Natural killer cell (primary cell): ENCODE measurements around the gene PTPN9. TPM values are rescaled to one million over a fixed set of nuclear protein-coding genes. Genes with fewer than 3 reads are reported as not detected.
"Not testable (repeated sequence)": the region's sequence is repeated elsewhere in the genome, so short reads cannot be mapped to it uniquely, and the experiment has no call there.

Source experiments
- ATAC-seq, 3 donors: fragments of 150-1000 bp in 2 of 3; fragments of 200-7000 bp in 1 of 3; cut with Tn5 transposase; 1 replicate in 1 of 3; 2 replicates in 2 of 3; pipeline ENCODE4 v1.10.0; 2021; ENCODE audit warnings: mild to moderate bottlenecking in 2 of 3, moderate library complexity in 2 of 3
- DNase-seq, 2 donors: peaks; one replicate each; pipeline versions ENCODE4 v3.0.0 to v3.0.0-alpha.2; 2013 to 2021; ENCODE audit warnings: mixed read lengths in 1 of 2
- H3K27ac ChIP-seq: one replicate; pipeline ENCODE4 v1.5.1; 2013; ENCODE audit warnings: mild to moderate bottlenecking, low read length
- H3K27me3 ChIP-seq: one replicate; pipeline ENCODE4 v1.6.1; 2013; ENCODE audit warnings: low read length; ENCODE audit not compliant: control insufficient read depth, insufficient read depth
- H3K36me3 ChIP-seq: one replicate; pipeline ENCODE4 v1.6.1; 2013; ENCODE audit warnings: low read length; ENCODE audit not compliant: control insufficient read depth, insufficient read depth
- H3K4me1 ChIP-seq: one replicate; pipeline ENCODE4 v1.6.1; 2013; ENCODE audit warnings: low read length; ENCODE audit not compliant: control insufficient read depth, insufficient read depth
- H3K4me3 ChIP-seq: one replicate; pipeline ENCODE4 v1.5.1; 2013; ENCODE audit warnings: low read length
- H3K9me3 ChIP-seq: one replicate; pipeline ENCODE4 v1.6.1; 2013; ENCODE audit warnings: low read length; ENCODE audit not compliant: control insufficient read depth, insufficient read depth
- H3K27ac Mint-ChIP-seq, 2 donors: one replicate each; pipeline ENCODE4 v1.8.0; 2022; ENCODE audit warnings: mild to moderate bottlenecking in 2 of 2, mixed read lengths in 2 of 2, moderate library complexity in 1 of 2
- H3K27me3 Mint-ChIP-seq, 2 donors: one replicate each; pipeline ENCODE4 v1.8.0; 2022; ENCODE audit warnings: low read depth in 2 of 2, mixed read lengths in 2 of 2
- H3K36me3 Mint-ChIP-seq: one replicate; pipeline ENCODE4 v1.8.0; 2022; ENCODE audit warnings: mixed read lengths
- H3K4me1 Mint-ChIP-seq, 2 donors: one replicate each; pipeline ENCODE4 v1.8.0; 2022; ENCODE audit warnings: mixed read lengths in 2 of 2
- H3K4me3 Mint-ChIP-seq: one replicate; pipeline ENCODE4 v1.8.0; 2022; ENCODE audit warnings: mild to moderate bottlenecking, moderate library complexity, mixed read lengths
- H3K9me3 Mint-ChIP-seq, 2 donors: one replicate each; pipeline ENCODE4 v1.8.0; 2022; ENCODE audit warnings: mixed read lengths in 2 of 2
- WGBS: methylation state at CpG from one replicate; pipeline ENCODE4 v1.1.7; 2013; ENCODE audit warnings: missing lambda C conversion rate; ENCODE audit not compliant: insufficient coverage; 5-methylcytosine and 5-hydroxymethylcytosine counted together
- intact Hi-C: fragments of 100-400 bp; cut with micrococcal nuclease; formaldehyde crosslinking; loops from one replicate; pipeline ENCODE4 v1.14.2; 2022
- total RNA-seq, 4 donors: library from RNA; stranded (reverse); fragments of 120-200 nt in 1 of 4; gene quantifications; one replicate each; pipeline versions ENCODE4 v1.2.3 to v1.2.4, GENCODE V29; 2013 to 2022
- TF ChIP-seq, protein P1 (sequence below): fragments of 200-600 bp; IDR thresholded peaks from one replicate; pipeline ENCODE4 v1.8.0; 2022; ENCODE audit warnings: antibody characterized with exemption

The PTPN9 gene
- total RNA-seq, 3 donors from 2014 or later (not counting 1 experiment from before 2014, with no cell fraction given) = 28.3 to 33.0 (median 28.9) TPM

DNA sequence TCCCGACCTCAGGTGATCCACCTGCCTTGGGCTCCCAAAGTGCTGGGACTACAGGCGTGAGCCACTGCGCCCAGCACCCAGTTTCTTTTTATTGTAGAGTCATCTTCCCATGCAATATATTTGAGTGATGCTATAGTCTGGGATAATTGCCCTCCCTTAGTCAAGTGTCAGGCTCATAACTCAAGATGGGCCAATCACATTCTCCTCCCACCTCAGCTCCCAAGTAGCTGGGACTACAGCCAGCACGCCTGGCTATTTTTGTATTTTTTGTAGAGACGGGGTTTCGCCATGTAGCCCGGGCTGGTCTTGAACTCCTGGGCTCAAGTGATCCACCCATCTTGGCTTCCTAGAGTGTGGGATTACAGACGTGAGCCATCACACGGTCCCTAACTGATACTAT is 15.2 kb upstream of the PTPN9 start:
- H3K27ac ChIP-seq = no peak overlapping the region
- peaks cover 28% of the 10 kb centered on the region for H3K36me3 ChIP-seq
- ATAC-seq = no peak
- H3K4me1 ChIP-seq = peaks cover 14% of the 10 kb centered on the region
- Mint-ChIP-seq H3K36me3 (peaks cover 5% of the 10 kb centered on the region), H3K27me3 (no peaks in the 10 kb centered on the region), H3K4me3 (no peak overlapping the region), H3K4me1 (peaks cover 13 to 21% of the 10 kb centered on the region in 2 donors), H3K9me3 (no peaks in the 10 kb centered on the region), H3K27ac (no peak overlapping the region)
- TF ChIP-seq, protein P1, sequence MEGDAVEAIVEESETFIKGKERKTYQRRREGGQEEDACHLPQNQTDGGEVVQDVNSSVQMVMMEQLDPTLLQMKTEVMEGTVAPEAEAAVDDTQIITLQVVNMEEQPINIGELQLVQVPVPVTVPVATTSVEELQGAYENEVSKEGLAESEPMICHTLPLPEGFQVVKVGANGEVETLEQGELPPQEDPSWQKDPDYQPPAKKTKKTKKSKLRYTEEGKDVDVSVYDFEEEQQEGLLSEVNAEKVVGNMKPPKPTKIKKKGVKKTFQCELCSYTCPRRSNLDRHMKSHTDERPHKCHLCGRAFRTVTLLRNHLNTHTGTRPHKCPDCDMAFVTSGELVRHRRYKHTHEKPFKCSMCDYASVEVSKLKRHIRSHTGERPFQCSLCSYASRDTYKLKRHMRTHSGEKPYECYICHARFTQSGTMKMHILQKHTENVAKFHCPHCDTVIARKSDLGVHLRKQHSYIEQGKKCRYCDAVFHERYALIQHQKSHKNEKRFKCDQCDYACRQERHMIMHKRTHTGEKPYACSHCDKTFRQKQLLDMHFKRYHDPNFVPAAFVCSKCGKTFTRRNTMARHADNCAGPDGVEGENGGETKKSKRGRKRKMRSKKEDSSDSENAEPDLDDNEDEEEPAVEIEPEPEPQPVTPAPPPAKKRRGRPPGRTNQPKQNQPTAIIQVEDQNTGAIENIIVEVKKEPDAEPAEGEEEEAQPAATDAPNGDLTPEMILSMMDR = no peak
- no peaks in the 10 kb centered on the region for H3K27me3 ChIP-seq
- H3K9me3 ChIP-seq = no peaks in the 10 kb centered on the region
- H3K4me3 ChIP-seq = no peak overlapping the region
- no peak for DNase-seq
- WGBS = over 99% methylated on average over 8 of the region's 9 CpGs
- intact Hi-C loops = no loop called here

DNA sequence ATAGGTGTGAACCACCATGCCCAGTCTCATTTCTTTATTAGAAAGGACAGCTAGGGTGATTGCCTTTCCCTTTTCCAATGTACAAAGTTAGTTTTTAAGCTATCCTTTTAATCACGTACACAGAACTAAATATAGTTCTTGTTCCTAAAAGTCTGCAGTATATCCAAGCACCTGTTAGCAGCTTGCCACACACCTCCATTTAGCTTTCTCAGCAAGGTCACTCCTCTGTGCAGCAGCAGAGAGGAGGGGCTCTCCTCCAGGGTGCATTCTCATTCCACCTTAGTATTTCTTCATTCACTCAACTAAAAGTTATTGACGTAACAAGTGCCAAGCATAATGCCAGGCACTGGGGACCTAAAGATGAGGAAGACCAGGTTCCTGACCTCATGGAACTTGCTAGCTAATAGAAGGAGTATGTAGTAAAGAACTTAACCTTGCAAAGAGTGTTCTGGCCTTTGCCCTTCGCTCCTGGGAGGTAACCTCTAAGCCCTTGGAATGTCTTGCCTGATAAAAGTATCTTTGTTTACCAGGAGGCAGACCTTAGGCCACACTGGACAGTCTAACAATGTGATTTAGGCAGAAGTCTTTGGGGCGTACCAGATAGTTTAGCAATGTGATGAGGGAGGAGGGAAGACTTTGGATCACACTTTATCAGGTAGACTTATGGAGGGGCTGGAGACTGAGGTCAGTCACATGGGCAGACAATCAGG is 12.7 kb upstream of the PTPN9 start:
- ATAC-seq = no peak

DNA sequence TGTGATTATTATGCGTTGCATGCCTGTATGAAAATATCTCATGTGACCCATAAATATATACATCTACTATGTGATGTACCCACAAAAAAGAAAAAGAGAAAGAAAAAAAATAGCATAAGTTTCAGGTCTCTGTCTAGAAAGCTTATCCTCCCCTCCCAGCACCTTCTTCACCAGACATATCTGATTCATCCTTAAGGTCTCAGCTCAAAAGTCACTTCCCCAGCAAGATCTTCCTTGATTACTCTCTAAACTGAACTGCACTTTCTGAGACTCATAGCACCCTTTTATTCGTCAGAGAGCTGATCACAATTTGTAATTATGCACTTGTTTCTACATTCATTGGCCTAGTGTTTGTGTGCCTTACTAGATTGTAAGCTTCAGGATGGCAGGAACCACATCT is 11.1 kb upstream of the PTPN9 start:
- Mint-ChIP-seq H3K4me1 (no peaks in the 10 kb centered on the region), H3K27me3 (no peaks in the 10 kb centered on the region), H3K36me3 (no peaks in the 10 kb centered on the region), H3K9me3 (no peaks in the 10 kb centered on the region), H3K27ac (no peak overlapping the region), H3K4me3 (no peak overlapping the region)
- Histone ChIP-seq H3K27ac (no peak overlapping the region), H3K4me1 (no peaks in the 10 kb centered on the region), H3K4me3 (no peak overlapping the region), H3K9me3 (no peaks in the 10 kb centered on the region), H3K27me3 (no peaks in the 10 kb centered on the region), H3K36me3 (peaks cover 7% of the 10 kb centered on the region)
- 75% methylated on average over 1 of the region's 2 CpGs for WGBS
- TF ChIP-seq, protein P1 = no peak
- ATAC-seq (no peak), DNase-seq (no peak)
- intact Hi-C loops = no loop called here

More for the DNA sequence above, 12.7 kb upstream of the PTPN9 start:
- DNase-seq = no peak
- peaks cover 4 to 7% of the 10 kb centered on the region in 2 donors for H3K4me1 Mint-ChIP-seq
- peaks cover 14% of the 10 kb centered on the region for H3K36me3 ChIP-seq
- no peak overlapping the region for H3K4me3 Mint-ChIP-seq
- H3K27me3 Mint-ChIP-seq = no peaks in the 10 kb centered on the region
- no peak overlapping the region for H3K4me3 ChIP-seq
- TF ChIP-seq, protein P1 = no peak
- no peak overlapping the region for H3K27ac Mint-ChIP-seq
- WGBS = 95% methylated on average over 4 of the region's 4 CpGs
- no peaks in the 10 kb centered on the region for H3K4me1 ChIP-seq
- H3K9me3 Mint-ChIP-seq = no peaks in the 10 kb centered on the region
- no peak overlapping the region for H3K27ac ChIP-seq
- intact Hi-C loops = no loop called here
- H3K27me3 ChIP-seq = no peaks in the 10 kb centered on the region
- H3K9me3 ChIP-seq = no peaks in the 10 kb centered on the region
- no peaks in the 10 kb centered on the region for H3K36me3 Mint-ChIP-seq

DNA sequence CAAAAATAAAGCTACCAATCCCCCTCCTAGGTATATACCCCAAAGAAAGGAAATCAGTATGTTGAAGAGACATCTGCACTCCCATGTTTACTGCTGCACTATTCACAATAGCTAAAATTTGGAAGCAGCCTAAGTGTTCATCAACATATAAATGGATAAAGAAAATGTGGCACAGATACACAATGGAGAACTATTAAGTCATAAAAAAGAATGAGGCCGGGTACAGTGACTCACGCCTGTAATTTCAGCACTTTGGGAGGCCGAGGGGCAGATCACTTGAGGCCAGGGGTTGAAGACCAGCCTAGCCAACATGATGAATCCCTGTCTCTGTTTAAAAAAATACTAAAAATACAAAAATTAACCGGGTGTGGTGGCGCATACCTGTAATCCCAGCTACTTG is 10.0 kb upstream of the PTPN9 start:
- H3K4me3 ChIP-seq = no peak overlapping the region
- Mint-ChIP-seq H3K4me3 (no peak overlapping the region), H3K27ac (no peak overlapping the region), H3K36me3 (no peaks in the 10 kb centered on the region), H3K9me3 (no peaks in the 10 kb centered on the region), H3K4me1 (no peaks in the 10 kb centered on the region), H3K27me3 (no peaks in the 10 kb centered on the region)
- ATAC-seq = no peak
- no peak overlapping the region for H3K27ac ChIP-seq
- no peak for DNase-seq
- H3K36me3 ChIP-seq = no peaks in the 10 kb centered on the region
- H3K27me3 ChIP-seq = no peaks in the 10 kb centered on the region
- no peaks in the 10 kb centered on the region for H3K9me3 ChIP-seq
- H3K4me1 ChIP-seq = no peaks in the 10 kb centered on the region
- TF ChIP-seq, protein P1 = no peak
- intact Hi-C loops = no loop called here
- 96% methylated on average over 5 of the region's 5 CpGs for WGBS

DNA sequence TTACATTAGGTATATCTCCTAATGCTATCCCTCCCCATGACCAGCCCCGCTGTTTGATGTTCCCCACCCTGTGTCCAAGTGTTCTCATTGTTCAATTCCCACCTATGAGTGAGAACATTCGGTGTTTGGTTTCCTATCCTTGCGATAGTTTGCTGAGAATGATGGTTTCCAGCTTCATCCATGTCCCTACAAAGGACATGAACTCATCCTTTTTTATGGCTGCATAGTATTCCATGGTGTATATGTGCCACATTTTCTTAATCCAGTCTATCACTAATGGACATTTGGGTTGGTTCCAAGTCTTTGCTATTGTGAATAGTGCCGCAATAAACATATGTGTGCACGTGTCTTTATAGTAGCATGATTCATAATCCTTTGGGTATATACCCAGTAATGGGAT is 7.3 kb upstream of the PTPN9 start:
- DNase-seq, H3K27me3 ChIP-seq, H3K4me3 ChIP-seq, ATAC-seq, H3K4me1 ChIP-seq, H3K27ac ChIP-seq, intact Hi-C loops, H3K27ac Mint-ChIP-seq, H3K4me1 Mint-ChIP-seq, H3K9me3 ChIP-seq, H3K4me3 Mint-ChIP-seq, H3K36me3 Mint-ChIP-seq, H3K27me3 Mint-ChIP-seq, H3K9me3 Mint-ChIP-seq, H3K36me3 ChIP-seq: not testable (repeated sequence)
- WGBS = 100% methylated on average over 2 of the region's 5 CpGs
